ENCODE results near the gene ACSS2.

- TF ChIP-seq JUND (IDR thresholded peaks at IDR 0.05; ENCODE audit: low read length): no peak
- no peak for TF ChIP-seq CTCF (IDR thresholded peaks at IDR 0.05; ENCODE audit: control extremely low read depth in 1 of 3, insufficient read depth in 1 of 3, low read depth in 1 of 3, low read length in 3 of 3)
- no peak for TF ChIP-seq EZH2 (IDR thresholded peaks at IDR 0.05; ENCODE audit: low read depth, low read length, severe bottlenecking)
- no peak for TF ChIP-seq POLR2AphosphoS5 (IDR thresholded peaks at IDR 0.05; ENCODE audit: low read depth, low read length)
- TF ChIP-seq YY1 (IDR thresholded peaks at IDR 0.05; ENCODE audit: low read depth, low read length): no peak
- TF ChIP-seq CREB1 (IDR thresholded peaks at IDR 0.05): no peak
- no peak for TF ChIP-seq POLR2A (IDR thresholded peaks at IDR 0.05; ENCODE audit: control extremely low read depth in 1 of 2, low read depth in 2 of 2, low read length in 2 of 2)
- no peak for TF ChIP-seq RAD21 (IDR thresholded peaks at IDR 0.05 in 1 of 2, conservative IDR thresholded peaks at IDR 0.05 in 1 of 2; ENCODE audit: low read depth in 2 of 2, low read length in 2 of 2)
- no peak for TF ChIP-seq CHD2 (IDR thresholded peaks at IDR 0.05; ENCODE audit: low read length)
- no peak for TF ChIP-seq SUZ12 (IDR thresholded peaks at IDR 0.05; ENCODE audit: low read length)
- no peak for TF ChIP-seq HDAC2 (IDR thresholded peaks at IDR 0.05; ENCODE audit: borderline replicate concordance in 1 of 2, low read depth in 2 of 2, low read length in 2 of 2)
- no peak for TF ChIP-seq NRF1 (IDR thresholded peaks at IDR 0.05; ENCODE audit: low read depth, low read length)
- TF ChIP-seq EP300 (IDR thresholded peaks at IDR 0.05; ENCODE audit: borderline replicate concordance in 1 of 2, low read depth in 2 of 2, low read length in 2 of 2): no peak
Measured at GRCh38 chr20:34864216-34864615, 12.2 kb upstream of the ACSS2 start.
